ENCODE results near the gene LIMS2.

LIMS2 gene

GRCh38 chr2:127635380-127636237 lies 39.7 kb downstream of the LIMS2 start:
- H3K36me3 Mint-ChIP-seq (ENCODE audit: low read depth), result no peaks in the 10 kb centered on the region
- intact Hi-C loops (cut with micrococcal nuclease), result loop anchor here (10.0 kb wide), 1 partner anchor 111 kb away; the partner anchor contains the start of gene IWS1
- H3K9me3 Mint-ChIP-seq, result no peaks in the 10 kb centered on the region
- peaks cover 91% of the 10 kb centered on the region for H3K4me1 Mint-ChIP-seq (ENCODE audit: low read depth)
- H3K27ac Mint-ChIP-seq, result peak overlapping the region; percentile 89
- no peak overlapping the region for H3K4me3 Mint-ChIP-seq
- H3K27me3 Mint-ChIP-seq, result no peaks in the 10 kb centered on the region

- H3K4me3 Mint-ChIP-seq, result no peak overlapping the region
- H3K27ac Mint-ChIP-seq, result peak overlapping the region; percentile 89
- no peaks in the 10 kb centered on the region for H3K36me3 Mint-ChIP-seq (ENCODE audit: low read depth)
- intact Hi-C loops (cut with micrococcal nuclease), result loop anchor here (10.0 kb wide), 1 partner anchor 110 kb away; the partner anchor contains the start of gene IWS1
- H3K4me1 Mint-ChIP-seq (ENCODE audit: low read depth), result peaks cover 97% of the 10 kb centered on the region
- no peaks in the 10 kb centered on the region for H3K27me3 Mint-ChIP-seq
- no peaks in the 10 kb centered on the region for H3K9me3 Mint-ChIP-seq
These were observed 40.5 kb downstream of the LIMS2 start for GRCh38 chr2:127634626-127635379.

GRCh38 chr2:127634066-127634617 lies 41.2 kb downstream of the LIMS2 start:
- H3K27me3 Mint-ChIP-seq, result no peaks in the 10 kb centered on the region
- no peaks in the 10 kb centered on the region for H3K36me3 Mint-ChIP-seq (ENCODE audit: low read depth)
- intact Hi-C loops (cut with micrococcal nuclease), result loop anchor here (10.0 kb wide), 1 partner anchor 109 kb away; the partner anchor contains the start of gene IWS1
- peak overlapping the region; percentile 89 for H3K27ac Mint-ChIP-seq
- H3K4me3 Mint-ChIP-seq, result no peak overlapping the region
- peaks cover 97% of the 10 kb centered on the region for H3K4me1 Mint-ChIP-seq (ENCODE audit: low read depth)
- no peaks in the 10 kb centered on the region for H3K9me3 Mint-ChIP-seq

GRCh38 chr2:127633556-127634065 lies 41.7 kb downstream of the LIMS2 start:
- no peaks in the 10 kb centered on the region for H3K27me3 Mint-ChIP-seq
- peaks cover 97% of the 10 kb centered on the region for H3K4me1 Mint-ChIP-seq (ENCODE audit: low read depth)
- H3K9me3 Mint-ChIP-seq, result no peaks in the 10 kb centered on the region
- no peaks in the 10 kb centered on the region for H3K36me3 Mint-ChIP-seq (ENCODE audit: low read depth)
- peak overlapping the region; percentile 89 for H3K27ac Mint-ChIP-seq
- H3K4me3 Mint-ChIP-seq, result no peak overlapping the region
- intact Hi-C loops (cut with micrococcal nuclease), result loop anchor here (10.0 kb wide), 1 partner anchor 109 kb away; the partner anchor contains the start of gene IWS1

- intact Hi-C loops (cut with micrococcal nuclease), result loop anchor here (10.0 kb wide), 1 partner anchor 108 kb away; the partner anchor contains the start of gene IWS1
- Mint-ChIP-seq H3K4me3 (no peak overlapping the region), H3K36me3 (ENCODE audit: low read depth) (no peaks in the 10 kb centered on the region), H3K27me3 (no peaks in the 10 kb centered on the region), H3K4me1 (ENCODE audit: low read depth) (peaks cover 89% of the 10 kb centered on the region), H3K9me3 (no peaks in the 10 kb centered on the region), H3K27ac (peak overlapping the region; percentile 89)
These were observed 42.5 kb downstream of the LIMS2 start for GRCh38 chr2:127632592-127633489.

GRCh38 chr2:127631997-127632581 lies 43.2 kb downstream of the LIMS2 start:
- Mint-ChIP-seq H3K27me3 (no peaks in the 10 kb centered on the region), H3K4me1 (ENCODE audit: low read depth) (peaks cover 82% of the 10 kb centered on the region), H3K36me3 (ENCODE audit: low read depth) (no peaks in the 10 kb centered on the region), H3K9me3 (no peaks in the 10 kb centered on the region), H3K27ac (peak overlapping the region; percentile 89), H3K4me3 (no peak overlapping the region)
- intact Hi-C loops (cut with micrococcal nuclease), result loop anchor here (10.0 kb wide), 1 partner anchor 107 kb away; the partner anchor contains the start of gene IWS1

GRCh38 chr2:127631541-127631996 lies 43.8 kb downstream of the LIMS2 start:
- H3K4me1 Mint-ChIP-seq (ENCODE audit: low read depth), result peaks cover 77% of the 10 kb centered on the region
- intact Hi-C loops (cut with micrococcal nuclease), result loop anchor here (10.0 kb wide), 1 partner anchor 107 kb away; the partner anchor contains the start of gene IWS1
- H3K9me3 Mint-ChIP-seq, result no peaks in the 10 kb centered on the region
- H3K27ac Mint-ChIP-seq, result peak overlapping the region; percentile 89
- H3K27me3 Mint-ChIP-seq, result no peaks in the 10 kb centered on the region
- H3K36me3 Mint-ChIP-seq (ENCODE audit: low read depth), result no peaks in the 10 kb centered on the region
- no peak overlapping the region for H3K4me3 Mint-ChIP-seq

GRCh38 chr2:127630864-127631540 lies 44.3 kb downstream of the LIMS2 start:
- Mint-ChIP-seq H3K4me1 (ENCODE audit: low read depth) (peaks cover 71% of the 10 kb centered on the region), H3K27ac (peak overlapping the region; percentile 89), H3K4me3 (no peak overlapping the region)

GRCh38 chr2:127630096-127630863 lies 45.0 kb downstream of the LIMS2 start:
- Mint-ChIP-seq H3K4me3 (peak overlapping the region; percentile 39), H3K9me3 (no peaks in the 10 kb centered on the region), H3K27me3 (peaks cover 4% of the 10 kb centered on the region), H3K4me1 (ENCODE audit: low read depth) (peaks cover 64% of the 10 kb centered on the region), H3K27ac (peak overlapping the region; percentile 89), H3K36me3 (ENCODE audit: low read depth) (no peaks in the 10 kb centered on the region)
- intact Hi-C loops (cut with micrococcal nuclease), result loop anchor here (10.0 kb wide), 1 partner anchor 105 kb away; the partner anchor contains the start of gene IWS1

More at GRCh38 chr2:127630864-127631540, 44.3 kb downstream of the LIMS2 start:
- H3K36me3 Mint-ChIP-seq (ENCODE audit: low read depth), result no peaks in the 10 kb centered on the region
- no peaks in the 10 kb centered on the region for H3K9me3 Mint-ChIP-seq
- H3K27me3 Mint-ChIP-seq, result peaks cover under 1% of the 10 kb centered on the region
- intact Hi-C loops (cut with micrococcal nuclease), result loop anchor here (10.0 kb wide), 1 partner anchor 106 kb away; the partner anchor contains the start of gene IWS1

GRCh38 chr2:127629637-127630036 lies 45.7 kb downstream of the LIMS2 start:
- H3K4me3 Mint-ChIP-seq, result no peak overlapping the region
- peak overlapping the region; percentile 89 for H3K27ac Mint-ChIP-seq
- peaks cover 4% of the 10 kb centered on the region for H3K27me3 Mint-ChIP-seq
- intact Hi-C loops (cut with micrococcal nuclease), result loop anchor here (10.0 kb wide), 1 partner anchor 105 kb away; the partner anchor contains the start of gene IWS1
- no peaks in the 10 kb centered on the region for H3K9me3 Mint-ChIP-seq
- peaks cover 58% of the 10 kb centered on the region for H3K4me1 Mint-ChIP-seq (ENCODE audit: low read depth)
- no peaks in the 10 kb centered on the region for H3K36me3 Mint-ChIP-seq (ENCODE audit: low read depth)

Measured in dendritic cell treated with granulocyte-macrophage colony-stimulating factor and Interleukin-4, amounts not matched to agents 40 ng/mL and 50 ng/mL, for 4 days (primary cell).